Cardiac muscle cell (in vitro differentiated cells and primary cell): Measurements from ENCODE around the gene CBX4. TPM values are rescaled to one million over a fixed set of nuclear protein-coding genes. Genes with fewer than 3 reads are reported as not detected.
A peak's percentile ranks its signal among the peaks of the same experiment; 100 is the strongest.

ENCODE experiments used
- DNase-seq, 2 donors: peaks; one replicate each; pipeline versions ENCODE4 v3.0.0 to v3.0.0-alpha.2; 2010 to 2017; ENCODE audit warnings: low read depth in 1 of 2, low spot score in 1 of 2
- H3K27ac ChIP-seq: fragments of 200-600 bp; sonication (generic); 2 replicates; pipeline ENCODE4 v1.5.1; 2016
- H3K27me3 ChIP-seq: fragments of 200-600 bp; sonication (generic); 2 replicates; pipeline ENCODE4 v1.6.0; 2016; ENCODE audit warnings: control low read depth
- H3K36me3 ChIP-seq: fragments of 200-600 bp; sonication (generic); 2 replicates; pipeline ENCODE4 v1.5.1; 2016; ENCODE audit warnings: control low read depth
- H3K4me1 ChIP-seq: fragments of 200-600 bp; sonication (generic); 2 replicates; pipeline ENCODE4 v1.8.1; 2017; ENCODE audit warnings: low read depth, mild to moderate bottlenecking, mixed run types
- H3K4me3 ChIP-seq: fragments of 200-600 bp; sonication (generic); 2 replicates; pipeline ENCODE4 v1.5.1; 2016; ENCODE audit warnings: mild to moderate bottlenecking
- H3K9me3 ChIP-seq: fragments of 200-600 bp; sonication (generic); 2 replicates; pipeline ENCODE4 v1.5.1; 2017; ENCODE audit warnings: low read depth, mild to moderate bottlenecking, control low read depth
- polyA plus RNA-seq: library from polyadenylated mRNA; unstranded; fragments of >200 nt; fragmentation: Nextera tagmentation; extraction: Ambion mirVana; gene quantifications from 2 replicates; pipeline ENCODE4 v1.2.1, GENCODE V29; 2016
- total RNA-seq: library from RNA; depleted of rRNA; stranded (reverse); fragments of >200 nt; gene quantifications from 2 replicates; pipeline ENCODE4 v1.2.3, GENCODE V29; 2016
- TF ChIP-seq, protein P1 (sequence below): IDR thresholded peaks from 2 replicates; pipeline ENCODE4 v1.5.1; 2012; ENCODE audit warnings: low read depth, mild to moderate bottlenecking, low read length

The CBX4 gene
- total and polyA plus RNA-seq, 2 experiments from 2014 or later, result 43.6 to 91.6 TPM

DNA sequence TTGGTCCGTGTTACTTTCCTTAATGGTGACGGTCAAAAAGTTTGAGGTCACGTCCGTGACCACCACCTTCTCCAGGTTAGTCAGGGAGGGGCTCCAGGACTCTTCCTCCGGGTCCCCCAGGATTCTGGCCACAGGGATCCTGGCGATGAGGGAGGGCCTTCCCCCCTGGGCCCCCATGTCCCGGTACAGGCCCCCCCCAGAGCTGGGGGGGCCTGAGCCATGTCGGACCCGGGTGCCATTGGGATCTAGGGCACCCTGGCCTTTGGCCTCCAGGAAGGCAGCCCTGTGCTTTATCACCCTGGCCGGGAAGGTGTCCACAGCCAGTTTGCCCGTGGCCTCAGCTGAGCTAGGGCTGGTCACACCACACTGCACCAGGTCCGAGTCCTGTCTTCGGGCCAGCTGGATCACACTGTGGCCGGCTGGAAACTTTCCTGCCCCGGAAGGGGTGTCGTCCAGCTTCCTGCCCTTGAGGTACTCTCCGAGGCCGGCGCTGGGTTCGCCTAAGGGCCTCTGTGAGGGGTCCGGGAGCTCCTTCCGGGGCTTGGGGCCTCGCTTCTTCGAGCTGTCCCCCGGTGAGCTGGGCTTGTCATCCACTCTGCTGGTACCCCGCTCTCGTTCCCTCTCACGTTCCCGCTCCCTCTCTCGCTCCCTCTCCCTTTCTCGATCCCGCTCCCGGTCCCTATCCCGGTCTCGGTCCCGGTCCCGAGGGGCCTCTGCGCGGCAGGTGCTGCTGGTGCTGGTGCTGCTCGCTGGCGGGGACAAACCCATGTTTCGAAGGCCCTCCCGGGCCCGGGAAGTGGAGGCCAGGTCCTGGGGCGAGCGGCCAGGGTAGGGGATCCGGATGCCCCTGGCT, 44.4 kb downstream of the CBX4 start:
- Histone ChIP-seq H3K27ac (no peak overlapping the region), H3K4me1 (peaks cover 26% of the 10 kb centered on the region), H3K4me3 (no peak overlapping the region), H3K9me3 (no peaks in the 10 kb centered on the region), H3K27me3 (peaks cover 79% of the 10 kb centered on the region), H3K36me3 (no peaks in the 10 kb centered on the region)
- TF ChIP-seq, protein P1, sequence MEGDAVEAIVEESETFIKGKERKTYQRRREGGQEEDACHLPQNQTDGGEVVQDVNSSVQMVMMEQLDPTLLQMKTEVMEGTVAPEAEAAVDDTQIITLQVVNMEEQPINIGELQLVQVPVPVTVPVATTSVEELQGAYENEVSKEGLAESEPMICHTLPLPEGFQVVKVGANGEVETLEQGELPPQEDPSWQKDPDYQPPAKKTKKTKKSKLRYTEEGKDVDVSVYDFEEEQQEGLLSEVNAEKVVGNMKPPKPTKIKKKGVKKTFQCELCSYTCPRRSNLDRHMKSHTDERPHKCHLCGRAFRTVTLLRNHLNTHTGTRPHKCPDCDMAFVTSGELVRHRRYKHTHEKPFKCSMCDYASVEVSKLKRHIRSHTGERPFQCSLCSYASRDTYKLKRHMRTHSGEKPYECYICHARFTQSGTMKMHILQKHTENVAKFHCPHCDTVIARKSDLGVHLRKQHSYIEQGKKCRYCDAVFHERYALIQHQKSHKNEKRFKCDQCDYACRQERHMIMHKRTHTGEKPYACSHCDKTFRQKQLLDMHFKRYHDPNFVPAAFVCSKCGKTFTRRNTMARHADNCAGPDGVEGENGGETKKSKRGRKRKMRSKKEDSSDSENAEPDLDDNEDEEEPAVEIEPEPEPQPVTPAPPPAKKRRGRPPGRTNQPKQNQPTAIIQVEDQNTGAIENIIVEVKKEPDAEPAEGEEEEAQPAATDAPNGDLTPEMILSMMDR, result no peak
- DNase-seq, result no peak

GRCh38 chr17:79793924-79794304, 45.3 kb downstream of the CBX4 start:
- peaks cover 79% of the 10 kb centered on the region for H3K27me3 ChIP-seq
- TF ChIP-seq, protein P1, result no peak
- H3K36me3 ChIP-seq, result no peaks in the 10 kb centered on the region
- DNase-seq, result peak; percentile 41 to 78
- H3K27ac ChIP-seq, result no peak overlapping the region
- H3K4me3 ChIP-seq, result peak overlapping the region; percentile 21
- H3K4me1 ChIP-seq, result peaks cover 26% of the 10 kb centered on the region
- H3K9me3 ChIP-seq, result no peaks in the 10 kb centered on the region

DNA sequence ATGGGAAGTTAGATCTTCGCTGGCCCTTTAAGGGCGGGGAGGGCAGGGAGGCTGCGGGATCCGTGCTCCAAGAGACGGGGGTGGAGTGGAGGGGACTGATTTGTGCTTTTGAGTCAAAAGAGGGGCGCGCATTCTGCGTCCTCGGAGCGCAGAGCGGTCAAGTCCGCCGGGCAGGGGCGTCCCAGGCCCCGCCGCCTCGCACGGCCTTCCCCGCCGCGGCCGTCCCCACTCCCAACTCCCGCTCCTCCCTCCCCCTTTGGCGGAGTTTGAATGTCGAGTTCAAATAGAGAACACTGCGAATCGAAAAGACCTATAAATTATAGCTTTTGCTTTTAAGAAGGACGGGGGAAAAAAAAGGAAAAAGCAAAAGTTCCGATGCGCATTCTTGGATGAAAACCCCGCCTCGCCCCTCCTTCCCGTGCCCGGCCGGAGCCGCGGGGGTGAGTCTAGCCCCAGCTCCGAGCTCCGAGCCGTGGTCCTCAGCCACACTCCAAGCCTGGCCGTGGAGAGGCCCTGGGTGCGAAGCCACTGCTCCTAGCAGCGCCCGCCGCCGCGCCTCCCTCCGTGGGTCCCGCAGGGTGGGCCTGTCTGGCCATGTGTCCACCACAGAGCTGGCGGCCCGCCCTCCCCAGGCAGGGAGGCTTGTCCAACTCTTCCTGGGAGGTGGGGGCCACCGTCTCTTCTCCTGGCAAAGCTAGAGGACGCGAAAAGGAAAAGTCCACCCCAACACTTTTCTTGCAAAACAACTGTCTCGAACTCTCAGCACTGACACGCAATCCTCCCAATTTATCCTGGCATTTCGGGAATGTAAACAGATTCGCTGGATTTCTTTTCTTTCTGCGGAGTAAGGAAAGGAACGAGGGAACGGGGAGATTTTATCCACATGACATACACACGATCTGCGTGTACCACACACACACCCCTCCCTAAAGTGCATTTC, 46.0 kb downstream of the CBX4 start:
- H3K9me3 ChIP-seq, result no peaks in the 10 kb centered on the region
- TF ChIP-seq, protein P1, result no peak
- H3K27me3 ChIP-seq, result peaks cover 79% of the 10 kb centered on the region
- no peaks in the 10 kb centered on the region for H3K36me3 ChIP-seq
- H3K27ac ChIP-seq, result no peak overlapping the region
- H3K4me3 ChIP-seq, result peak overlapping the region; percentile 21
- peaks cover 24% of the 10 kb centered on the region for H3K4me1 ChIP-seq
- peak in 1 of 2 donors; percentile 70 for DNase-seq

DNA sequence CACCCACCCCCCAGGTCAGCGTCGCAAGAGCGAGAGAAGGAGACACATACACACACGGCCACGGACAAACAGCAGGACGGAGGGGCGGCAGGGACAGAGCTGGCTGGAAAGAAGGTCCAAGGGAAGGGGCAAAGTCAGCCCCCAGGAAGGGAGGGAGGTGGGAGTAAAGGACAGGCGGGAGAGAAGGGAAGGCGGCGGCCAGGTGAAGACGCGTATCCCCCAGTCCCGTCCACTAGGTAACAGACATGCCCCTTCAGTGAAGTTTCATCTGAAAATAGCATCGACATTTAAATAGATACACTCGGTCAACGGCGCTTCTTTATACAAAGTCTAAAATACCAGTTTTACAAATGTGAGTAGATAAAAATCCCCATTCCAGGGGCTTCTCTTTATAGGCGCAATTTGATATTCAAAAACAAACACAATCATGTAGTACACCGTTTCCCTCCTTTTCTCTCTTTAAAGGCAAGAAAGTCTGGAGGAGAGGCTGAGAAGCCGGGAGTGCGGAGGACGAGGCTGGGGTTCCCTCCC, 46.8 kb downstream of the CBX4 start:
- DNase-seq, result no peak
- H3K9me3 ChIP-seq, result no peaks in the 10 kb centered on the region
- peaks cover 79% of the 10 kb centered on the region for H3K27me3 ChIP-seq
- H3K4me3 ChIP-seq, result peak overlapping the region; percentile 21
- TF ChIP-seq, protein P1, result no peak
- H3K27ac ChIP-seq, result no peak overlapping the region
- H3K36me3 ChIP-seq, result no peaks in the 10 kb centered on the region
- H3K4me1 ChIP-seq, result peaks cover 23% of the 10 kb centered on the region

- H3K4me3 ChIP-seq, result no peak overlapping the region
- no peak overlapping the region for H3K27ac ChIP-seq
- peaks cover 23% of the 10 kb centered on the region for H3K4me1 ChIP-seq
- H3K27me3 ChIP-seq, result peaks cover 81% of the 10 kb centered on the region
- DNase-seq, result no peak
- TF ChIP-seq, protein P1, result no peak
- H3K36me3 ChIP-seq, result no peaks in the 10 kb centered on the region
- no peaks in the 10 kb centered on the region for H3K9me3 ChIP-seq
Observed at GRCh38 chr17:79791735-79792161, 47.5 kb downstream of the CBX4 start.
